HG02763 (cell line): ENCODE results near the gene ENPP3.

Experiments
- ATAC-seq: cut with Tn5 transposase; IDR thresholded peaks from one replicate; pipeline ENCODE4 v1.9.1; 2021; ENCODE audit warnings: mild to moderate bottlenecking, moderate library complexity; ENCODE audit not compliant: unreplicated experiment

The ENPP3 gene

GRCh38 chr6:131642565-131642964 lies 5.5 kb downstream of the ENPP3 start:
- no peak for ATAC-seq

- ATAC-seq, result no peak
Observed at GRCh38 chr6:131642987-131643611, 6.0 kb downstream of the ENPP3 start.

- no peak for ATAC-seq
Observed at GRCh38 chr6:131643855-131644460, 6.9 kb downstream of the ENPP3 start.

GRCh38 chr6:131644921-131645320 lies 7.8 kb downstream of the ENPP3 start:
- no peak for ATAC-seq

- no peak for ATAC-seq
Observed at GRCh38 chr6:131645846-131646245, 8.7 kb downstream of the ENPP3 start.

GRCh38 chr6:131646249-131646670 lies 9.2 kb downstream of the ENPP3 start:
- ATAC-seq, result no peak

- ATAC-seq, result no peak
Observed at GRCh38 chr6:131651782-131652181, 14.7 kb downstream of the ENPP3 start.

- ATAC-seq, result no peak
Observed at GRCh38 chr6:131652472-131652871, 15.4 kb downstream of the ENPP3 start.

- no peak for ATAC-seq
Observed at GRCh38 chr6:131654326-131654725, 17.2 kb downstream of the ENPP3 start.

GRCh38 chr6:131655387-131655786 lies 18.3 kb downstream of the ENPP3 start:
- no peak for ATAC-seq

GRCh38 chr6:131655951-131656350 lies 18.8 kb downstream of the ENPP3 start:
- no peak for ATAC-seq

GRCh38 chr6:131656667-131657066 lies 19.6 kb downstream of the ENPP3 start:
- ATAC-seq, result no peak

GRCh38 chr6:131657222-131657621 lies 20.1 kb downstream of the ENPP3 start:
- no peak for ATAC-seq

GRCh38 chr6:131657630-131658111 lies 20.6 kb downstream of the ENPP3 start:
- no peak for ATAC-seq

GRCh38 chr6:131658287-131658686 lies 21.2 kb downstream of the ENPP3 start:
- no peak for ATAC-seq

GRCh38 chr6:131660195-131660594 lies 23.1 kb downstream of the ENPP3 start:
- ATAC-seq, result no peak

GRCh38 chr6:131663578-131664165 lies 26.6 kb downstream of the ENPP3 start:
- ATAC-seq, result no peak

GRCh38 chr6:131669891-131670290 lies 32.8 kb downstream of the ENPP3 start:
- ATAC-seq, result no peak

- ATAC-seq, result no peak
Observed at GRCh38 chr6:131673184-131673583, 36.1 kb downstream of the ENPP3 start.

GRCh38 chr6:131678442-131678841 lies 41.3 kb downstream of the ENPP3 start:
- ATAC-seq, result no peak

- no peak for ATAC-seq
Observed at GRCh38 chr6:131680868-131681267, 43.8 kb downstream of the ENPP3 start.

GRCh38 chr6:131681585-131681984 lies 44.5 kb downstream of the ENPP3 start:
- no peak for ATAC-seq
